ENCODE results near the gene TLX2. TPM values are rescaled to one million over a fixed set of nuclear protein-coding genes. Genes with fewer than 3 reads are reported as not detected.
A peak's percentile ranks its signal among the peaks of the same experiment; 100 is the strongest.

The TLX2 gene
- total and polyA plus RNA-seq, 2 of the 13 experiments (the other 11 are each of a cell fraction or from before 2014, with no cell fraction given): 0.05 to 0.20 TPM

DNA sequence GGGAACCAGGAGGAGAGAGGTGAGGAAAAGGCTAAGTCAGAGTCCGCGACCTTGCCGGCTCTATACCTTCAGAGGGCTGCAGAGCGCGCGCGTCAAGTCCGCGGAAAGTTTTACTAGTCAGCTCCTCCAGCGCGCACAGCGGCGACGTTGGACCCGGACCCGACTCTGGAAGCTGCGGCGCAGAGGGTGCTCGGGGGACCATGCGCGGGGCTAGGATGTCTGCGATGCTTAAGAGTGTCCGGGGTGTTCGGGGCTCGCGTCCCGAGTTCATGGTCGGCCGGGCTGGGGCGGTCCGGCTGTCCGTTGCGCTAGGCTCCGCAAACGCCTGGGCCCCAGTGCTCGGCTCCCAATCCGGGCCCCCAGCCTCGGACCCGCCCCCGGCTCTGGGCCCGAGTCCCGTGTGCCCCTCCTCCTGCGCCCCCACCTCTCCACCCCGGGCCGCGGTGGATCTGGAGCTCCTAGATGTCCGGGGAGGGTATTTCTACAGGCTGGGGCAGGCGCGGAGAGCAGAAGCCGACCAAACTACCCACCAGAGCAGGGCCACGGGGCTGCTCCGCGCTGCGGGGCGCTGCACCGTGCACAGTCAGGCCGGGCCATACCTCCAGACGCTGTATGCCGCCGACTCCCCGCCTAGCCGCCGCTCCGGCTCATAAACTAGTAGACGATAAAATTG lies 14.8 kb upstream of the TLX2 start, which contains the start of gene LBX2 (continued):
- TF ChIP-seq, protein P1, sequence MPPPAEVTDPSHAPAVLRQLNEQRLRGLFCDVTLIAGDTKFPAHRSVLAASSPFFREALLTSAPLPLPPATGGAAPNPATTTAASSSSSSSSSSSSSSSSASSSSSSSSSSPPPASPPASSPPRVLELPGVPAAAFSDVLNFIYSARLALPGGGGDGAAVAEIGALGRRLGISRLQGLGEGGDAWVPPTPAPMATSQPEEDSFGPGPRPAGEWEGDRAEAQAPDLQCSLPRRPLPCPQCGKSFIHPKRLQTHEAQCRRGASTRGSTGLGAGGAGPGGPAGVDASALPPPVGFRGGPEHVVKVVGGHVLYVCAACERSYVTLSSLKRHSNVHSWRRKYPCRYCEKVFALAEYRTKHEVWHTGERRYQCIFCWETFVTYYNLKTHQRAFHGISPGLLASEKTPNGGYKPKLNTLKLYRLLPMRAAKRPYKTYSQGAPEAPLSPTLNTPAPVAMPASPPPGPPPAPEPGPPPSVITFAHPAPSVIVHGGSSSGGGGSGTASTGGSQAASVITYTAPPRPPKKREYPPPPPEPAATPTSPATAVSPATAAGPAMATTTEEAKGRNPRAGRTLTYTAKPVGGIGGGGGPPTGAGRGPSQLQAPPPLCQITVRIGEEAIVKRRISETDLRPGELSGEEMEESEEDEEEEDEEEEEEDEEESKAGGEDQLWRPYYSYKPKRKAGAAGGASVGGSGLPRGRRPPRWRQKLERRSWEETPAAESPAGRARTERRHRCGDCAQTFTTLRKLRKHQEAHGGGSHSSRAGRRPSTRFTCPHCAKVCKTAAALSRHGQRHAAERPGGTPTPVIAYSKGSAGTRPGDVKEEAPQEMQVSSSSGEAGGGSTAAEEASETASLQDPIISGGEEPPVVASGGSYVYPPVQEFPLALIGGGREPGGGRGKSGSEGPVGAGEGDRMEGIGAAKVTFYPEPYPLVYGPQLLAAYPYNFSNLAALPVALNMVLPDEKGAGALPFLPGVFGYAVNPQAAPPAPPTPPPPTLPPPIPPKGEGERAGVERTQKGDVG (CRISPR knock-in tag; IDR thresholded peaks at IDR 0.05; ENCODE audit: borderline replicate concordance): no peak
- no peak for TF ChIP-seq ZNF432 (CRISPR knock-in tag; IDR thresholded peaks at IDR 0.05; ENCODE audit: borderline replicate concordance)
- TF ChIP-seq ZNF30 (CRISPR knock-in tag; IDR thresholded peaks at IDR 0.05): 0 out of 2 replicates have a peak, but pooled peaks have one; percentile 8
- TF ChIP-seq ZNF350 (CRISPR knock-in tag; IDR thresholded peaks at IDR 0.05; ENCODE audit: borderline replicate concordance, low read depth): no peak
- no peak for TF ChIP-seq PAF1 (CRISPR knock-in tag; IDR thresholded peaks at IDR 0.05)
- no peak for TF ChIP-seq HES4 (CRISPR knock-in tag; IDR thresholded peaks at IDR 0.05; ENCODE audit: borderline replicate concordance)
- TF ChIP-seq ZNF317 (CRISPR knock-in tag; IDR thresholded peaks at IDR 0.05): no peak
- no peak for TF ChIP-seq HNF4G (IDR thresholded peaks at IDR 0.05; ENCODE audit: borderline replicate concordance, low read depth, low read length)
- TF ChIP-seq HNF4G (CRISPR knock-in tag; IDR thresholded peaks at IDR 0.05; ENCODE audit: borderline replicate concordance, low read depth): no peak
- TF ChIP-seq TBX3 (IDR thresholded peaks at IDR 0.05; ENCODE audit: borderline replicate concordance): no peak
- no peak for TF ChIP-seq RNF2 (conservative IDR thresholded peaks at IDR 0.05; ENCODE audit: low read depth)
- TF ChIP-seq, protein P2, sequence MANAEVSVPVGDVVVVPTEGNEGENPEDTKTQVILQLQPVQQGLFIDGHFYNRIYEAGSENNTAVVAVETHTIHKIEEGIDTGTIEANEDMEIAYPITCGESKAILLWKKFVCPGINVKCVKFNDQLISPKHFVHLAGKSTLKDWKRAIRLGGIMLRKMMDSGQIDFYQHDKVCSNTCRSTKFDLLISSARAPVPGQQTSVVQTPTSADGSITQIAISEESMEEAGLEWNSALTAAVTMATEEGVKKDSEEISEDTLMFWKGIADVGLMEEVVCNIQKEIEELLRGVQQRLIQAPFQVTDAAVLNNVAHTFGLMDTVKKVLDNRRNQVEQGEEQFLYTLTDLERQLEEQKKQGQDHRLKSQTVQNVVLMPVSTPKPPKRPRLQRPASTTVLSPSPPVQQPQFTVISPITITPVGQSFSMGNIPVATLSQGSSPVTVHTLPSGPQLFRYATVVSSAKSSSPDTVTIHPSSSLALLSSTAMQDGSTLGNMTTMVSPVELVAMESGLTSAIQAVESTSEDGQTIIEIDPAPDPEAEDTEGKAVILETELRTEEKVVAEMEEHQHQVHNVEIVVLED (CRISPR knock-in tag; IDR thresholded peaks at IDR 0.05; ENCODE audit: borderline replicate concordance): no peak
- TF ChIP-seq, protein P3, sequence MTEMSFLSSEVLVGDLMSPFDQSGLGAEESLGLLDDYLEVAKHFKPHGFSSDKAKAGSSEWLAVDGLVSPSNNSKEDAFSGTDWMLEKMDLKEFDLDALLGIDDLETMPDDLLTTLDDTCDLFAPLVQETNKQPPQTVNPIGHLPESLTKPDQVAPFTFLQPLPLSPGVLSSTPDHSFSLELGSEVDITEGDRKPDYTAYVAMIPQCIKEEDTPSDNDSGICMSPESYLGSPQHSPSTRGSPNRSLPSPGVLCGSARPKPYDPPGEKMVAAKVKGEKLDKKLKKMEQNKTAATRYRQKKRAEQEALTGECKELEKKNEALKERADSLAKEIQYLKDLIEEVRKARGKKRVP (CRISPR knock-in tag; IDR thresholded peaks at IDR 0.05): no peak
- TF ChIP-seq JDP2 (CRISPR knock-in tag; IDR thresholded peaks at IDR 0.05; ENCODE audit: borderline replicate concordance): no peak
- TF ChIP-seq, protein P4, sequence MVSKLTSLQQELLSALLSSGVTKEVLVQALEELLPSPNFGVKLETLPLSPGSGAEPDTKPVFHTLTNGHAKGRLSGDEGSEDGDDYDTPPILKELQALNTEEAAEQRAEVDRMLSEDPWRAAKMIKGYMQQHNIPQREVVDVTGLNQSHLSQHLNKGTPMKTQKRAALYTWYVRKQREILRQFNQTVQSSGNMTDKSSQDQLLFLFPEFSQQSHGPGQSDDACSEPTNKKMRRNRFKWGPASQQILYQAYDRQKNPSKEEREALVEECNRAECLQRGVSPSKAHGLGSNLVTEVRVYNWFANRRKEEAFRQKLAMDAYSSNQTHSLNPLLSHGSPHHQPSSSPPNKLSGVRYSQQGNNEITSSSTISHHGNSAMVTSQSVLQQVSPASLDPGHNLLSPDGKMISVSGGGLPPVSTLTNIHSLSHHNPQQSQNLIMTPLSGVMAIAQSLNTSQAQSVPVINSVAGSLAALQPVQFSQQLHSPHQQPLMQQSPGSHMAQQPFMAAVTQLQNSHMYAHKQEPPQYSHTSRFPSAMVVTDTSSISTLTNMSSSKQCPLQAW (CRISPR knock-in tag; IDR thresholded peaks at IDR 0.05): no peak
- no peak for TF ChIP-seq ZNF629 (CRISPR knock-in tag; conservative IDR thresholded peaks at IDR 0.05)
- TF ChIP-seq ZNF782 (CRISPR knock-in tag; IDR thresholded peaks at IDR 0.05; ENCODE audit: borderline replicate concordance): 0 out of 2 replicates have a peak, but pooled peaks have one; percentile 50
- no peak for TF ChIP-seq TMF1 (CRISPR knock-in tag; IDR thresholded peaks at IDR 0.05; ENCODE audit: low read depth)
- no peak for TF ChIP-seq TCF7L2 (IDR thresholded peaks at IDR 0.05; ENCODE audit: low read depth, low read length)
- no peak for TF ChIP-seq XRCC5 (optimal IDR thresholded peaks at IDR 0.05; ENCODE audit: low read length)
- TF ChIP-seq, protein P5, sequence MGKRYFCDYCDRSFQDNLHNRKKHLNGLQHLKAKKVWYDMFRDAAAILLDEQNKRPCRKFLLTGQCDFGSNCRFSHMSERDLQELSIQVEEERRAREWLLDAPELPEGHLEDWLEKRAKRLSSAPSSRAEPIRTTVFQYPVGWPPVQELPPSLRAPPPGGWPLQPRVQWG (CRISPR knock-in tag; IDR thresholded peaks at IDR 0.05; ENCODE audit: borderline replicate concordance, low read depth): no peak
- no peak for TF ChIP-seq ZKSCAN1 (IDR thresholded peaks at IDR 0.05; ENCODE audit: low read length)
- TF ChIP-seq SMARCC2 (IDR thresholded peaks at IDR 0.05): no peak

Measured in HepG2 (cell line).